Thoracic aorta (tissue), 2 donors: ENCODE results near the gene DPM3. TPM values are rescaled to one million over a fixed set of nuclear protein-coding genes. Genes with fewer than 3 reads are reported as not detected.

Experiments
- ATAC-seq: fragments of 150-250 bp; one replicate; pipeline ENCODE4 v1.8.0; 2017; ENCODE audit warnings: low read depth; ENCODE audit not compliant: insufficient number of reproducible peaks, low FRiP score
- DNase-seq: peaks from one replicate; pipeline ENCODE4 v3.0.0-alpha.2; 2020; ENCODE audit warnings: low spot score
- H3K27ac ChIP-seq, 2 donors: fragments of 200-600 bp; sonication (generic); 1 replicate in 1 of 2; 2 replicates in 1 of 2; pipeline ENCODE4 v1.5.1; 2016; ENCODE audit warnings: mild to moderate bottlenecking in 2 of 2, moderate library complexity in 2 of 2
- H3K27me3 ChIP-seq: fragments of 200-600 bp; sonication (generic); replicated peaks from 2 replicates; pipeline ENCODE4 v1.6.0; 2016; ENCODE audit warnings: mild to moderate bottlenecking; ENCODE audit not compliant: insufficient read depth
- H3K36me3 ChIP-seq: fragments of 200-600 bp; sonication (generic); one replicate; pipeline ENCODE4 v1.5.1; 2016
- H3K4me1 ChIP-seq, 2 donors: fragments of 200-600 bp; sonication (generic); 1 replicate in 1 of 2; 2 replicates in 1 of 2; pipeline versions ENCODE4 v1.5.1 to v1.6.0; 2016; ENCODE audit warnings: low read depth in 2 of 2, mild to moderate bottlenecking in 1 of 2; ENCODE audit not compliant: control insufficient read depth in 1 of 2
- H3K4me3 ChIP-seq: fragments of 200-600 bp; sonication (generic); 2 replicates; pipeline ENCODE4 v1.5.1; 2016; ENCODE audit warnings: mild to moderate bottlenecking
- H3K9me3 ChIP-seq: fragments of 200-600 bp; sonication (generic); 2 replicates; pipeline ENCODE4 v1.5.1; 2016
- total RNA-seq, 2 donors: library from RNA; depleted of rRNA; stranded (reverse); fragments of >200 nt; gene quantifications; one replicate each; pipeline versions ENCODE4 v1.1.0 to v1.2.3, GENCODE V29; 2016
- TF ChIP-seq, protein P1 (sequence below): fragments of 200-600 bp; sonication (generic); IDR thresholded peaks from one replicate; pipeline ENCODE4 v1.5.1; 2019; ENCODE audit warnings: antibody characterized with exemption

Gene DPM3
- total RNA-seq, 2 donors from 2014 or later = 28.8 to 68.6 TPM

DNA sequence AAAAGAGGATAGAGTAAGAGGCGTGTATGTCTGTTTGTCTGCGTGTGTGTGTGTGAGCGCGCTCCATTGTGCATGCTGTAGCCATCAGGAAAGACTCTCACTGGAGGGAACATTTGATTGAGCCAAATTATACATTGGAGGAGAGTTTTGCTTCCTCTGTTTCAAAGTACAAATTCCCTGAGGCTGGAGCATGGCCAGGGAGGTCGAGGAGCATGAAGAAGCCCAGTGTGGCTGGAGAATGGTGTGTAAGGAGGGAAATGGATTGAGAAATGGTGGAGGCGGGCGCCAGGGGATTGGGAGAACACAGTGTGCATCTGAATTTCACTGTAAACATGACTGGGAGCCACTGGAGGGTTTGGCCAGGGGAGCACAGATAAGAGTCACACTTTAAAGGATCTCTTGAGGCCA lies 34.7 kb downstream of the DPM3 start:
- DNase-seq (no peak), ATAC-seq (no peak)
- TF ChIP-seq, protein P1, sequence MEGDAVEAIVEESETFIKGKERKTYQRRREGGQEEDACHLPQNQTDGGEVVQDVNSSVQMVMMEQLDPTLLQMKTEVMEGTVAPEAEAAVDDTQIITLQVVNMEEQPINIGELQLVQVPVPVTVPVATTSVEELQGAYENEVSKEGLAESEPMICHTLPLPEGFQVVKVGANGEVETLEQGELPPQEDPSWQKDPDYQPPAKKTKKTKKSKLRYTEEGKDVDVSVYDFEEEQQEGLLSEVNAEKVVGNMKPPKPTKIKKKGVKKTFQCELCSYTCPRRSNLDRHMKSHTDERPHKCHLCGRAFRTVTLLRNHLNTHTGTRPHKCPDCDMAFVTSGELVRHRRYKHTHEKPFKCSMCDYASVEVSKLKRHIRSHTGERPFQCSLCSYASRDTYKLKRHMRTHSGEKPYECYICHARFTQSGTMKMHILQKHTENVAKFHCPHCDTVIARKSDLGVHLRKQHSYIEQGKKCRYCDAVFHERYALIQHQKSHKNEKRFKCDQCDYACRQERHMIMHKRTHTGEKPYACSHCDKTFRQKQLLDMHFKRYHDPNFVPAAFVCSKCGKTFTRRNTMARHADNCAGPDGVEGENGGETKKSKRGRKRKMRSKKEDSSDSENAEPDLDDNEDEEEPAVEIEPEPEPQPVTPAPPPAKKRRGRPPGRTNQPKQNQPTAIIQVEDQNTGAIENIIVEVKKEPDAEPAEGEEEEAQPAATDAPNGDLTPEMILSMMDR = no peak
- no peak overlapping the region for H3K27ac ChIP-seq
- no peak overlapping the region for H3K4me3 ChIP-seq
- H3K36me3 ChIP-seq = no peaks in the 10 kb centered on the region
- no peaks in the 10 kb centered on the region for H3K9me3 ChIP-seq
- H3K27me3 ChIP-seq = no peaks in the 10 kb centered on the region
- no peaks in the 10 kb centered on the region for H3K4me1 ChIP-seq

DNA sequence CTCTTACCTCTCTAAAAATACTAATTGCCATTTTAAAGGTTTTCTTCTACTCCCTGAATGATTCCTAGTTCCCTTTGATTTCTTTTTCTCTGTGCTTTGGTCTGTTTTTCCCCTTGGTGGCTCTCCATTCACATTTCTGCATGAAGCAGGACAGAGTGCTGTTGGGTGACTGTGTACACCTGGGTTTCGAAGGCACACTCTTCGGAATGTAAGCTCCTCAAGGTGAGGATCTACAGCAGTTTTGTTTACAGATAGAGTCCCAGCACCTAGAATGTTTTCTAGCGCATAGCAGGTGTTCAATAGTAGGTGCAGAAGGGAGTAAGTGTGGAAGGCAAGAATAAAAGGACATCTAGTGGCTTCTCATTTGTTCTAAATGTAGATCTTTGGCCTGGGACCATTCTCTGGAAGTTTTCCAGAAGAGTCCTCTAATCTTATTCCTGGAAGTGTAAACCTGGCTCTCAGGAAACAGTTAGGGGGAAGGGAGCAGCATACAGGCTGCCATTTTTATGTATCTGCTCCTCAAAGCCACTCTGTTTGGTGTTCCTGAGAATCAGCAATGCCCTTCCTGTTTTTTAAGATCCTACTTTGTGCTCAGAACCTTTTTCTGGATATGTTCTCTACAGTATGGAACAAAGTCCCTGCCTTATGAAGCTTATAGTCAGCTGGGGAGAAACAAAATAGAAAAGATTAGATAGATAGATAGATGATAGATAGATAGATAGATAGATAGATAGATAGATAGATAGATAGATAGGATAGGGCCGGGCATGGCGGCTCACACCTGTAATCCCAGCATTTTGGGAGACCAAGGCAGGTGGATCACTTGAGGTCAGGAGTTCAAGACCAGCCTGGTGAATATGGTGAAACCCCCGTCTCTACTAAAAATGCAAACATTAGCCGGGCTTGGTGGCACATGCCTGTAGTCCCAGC lies 35.5 kb downstream of the DPM3 start:
- Histone ChIP-seq H3K9me3 (no peaks in the 10 kb centered on the region), H3K27ac (no peak overlapping the region), H3K36me3 (no peaks in the 10 kb centered on the region), H3K4me1 (no peaks in the 10 kb centered on the region), H3K4me3 (no peak overlapping the region), H3K27me3 (no peaks in the 10 kb centered on the region)
- TF ChIP-seq, protein P1 = no peak
- ATAC-seq = no peak
- no peak for DNase-seq

DNA sequence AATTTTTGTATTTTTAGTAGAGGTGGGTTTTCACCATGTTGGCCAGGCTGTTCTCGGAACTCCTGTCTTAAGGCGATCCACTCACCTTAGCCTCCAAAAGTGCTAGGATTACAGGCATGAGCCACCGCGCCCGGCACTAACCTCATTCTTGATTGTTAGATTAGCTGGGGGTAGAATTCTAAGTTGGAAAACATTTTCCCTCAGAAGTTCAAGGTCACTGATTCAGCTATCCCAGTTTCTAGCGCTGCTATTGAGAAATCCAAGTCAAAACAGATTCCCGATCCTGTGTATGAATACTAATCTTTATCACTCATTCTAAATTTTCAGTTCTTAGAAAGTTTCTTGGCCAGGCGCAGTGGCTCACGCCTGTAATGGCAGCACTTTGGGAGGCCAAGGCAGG lies 37.0 kb downstream of the DPM3 start:
- TF ChIP-seq, protein P1 = no peak
- H3K27me3 ChIP-seq = no peaks in the 10 kb centered on the region
- no peak overlapping the region for H3K4me3 ChIP-seq
- no peak overlapping the region for H3K27ac ChIP-seq
- no peaks in the 10 kb centered on the region for H3K36me3 ChIP-seq
- H3K9me3 ChIP-seq = no peaks in the 10 kb centered on the region
- ATAC-seq (no peak), DNase-seq (no peak)
- no peaks in the 10 kb centered on the region for H3K4me1 ChIP-seq

DNA sequence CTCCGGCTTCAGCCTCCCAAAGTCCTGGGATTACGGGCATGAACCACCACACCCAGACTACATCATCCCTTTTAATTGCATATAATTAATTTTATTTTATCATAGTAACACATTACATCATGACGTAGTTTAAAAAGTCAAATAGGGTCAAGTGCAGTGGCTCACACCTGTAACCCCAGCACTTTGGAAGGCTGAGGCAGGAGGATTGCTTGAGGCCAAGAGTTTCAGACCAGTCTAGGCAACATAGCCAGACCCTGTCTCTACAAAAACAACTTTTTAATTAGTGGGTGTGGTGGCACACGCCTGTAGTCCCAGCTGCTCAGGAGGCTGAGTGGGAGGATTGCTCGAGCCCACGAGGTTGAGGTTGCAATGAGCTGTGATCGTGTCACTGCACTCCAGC lies 41.0 kb downstream of the DPM3 start:
- Histone ChIP-seq H3K4me3 (no peak overlapping the region), H3K4me1 (peaks cover 0 to 4% of the 10 kb centered on the region in 2 donors), H3K9me3 (no peaks in the 10 kb centered on the region), H3K27ac (no peak overlapping the region), H3K36me3 (no peaks in the 10 kb centered on the region), H3K27me3 (no peaks in the 10 kb centered on the region)
- DNase-seq (no peak), ATAC-seq (no peak)
- TF ChIP-seq, protein P1 = no peak

- H3K36me3 ChIP-seq = no peaks in the 10 kb centered on the region
- ATAC-seq (no peak), DNase-seq (no peak)
- H3K9me3 ChIP-seq = no peaks in the 10 kb centered on the region
- H3K4me3 ChIP-seq = no peak overlapping the region
- peaks cover 3 to 21% of the 10 kb centered on the region in 2 donors for H3K4me1 ChIP-seq
- H3K27me3 ChIP-seq = no peaks in the 10 kb centered on the region
- TF ChIP-seq, protein P1 = no peak
- peak overlapping the region in 1 of 2 donors; percentile 34 for H3K27ac ChIP-seq
These were observed 45.7 kb downstream of the DPM3 start for GRCh38 chr1:155094622-155094948.
